HEK293T (cell line): ENCODE data around the gene CDO1.

Experiments used
- FOXM1 ChIP-seq: fragments of 450-650 bp; IDR thresholded peaks from 2 replicates; pipeline ENCODE4 v1.6.1; 2017; ENCODE audit warnings: mild to moderate bottlenecking, borderline replicate concordance
- SP1 ChIP-seq: fragments of 450-650 bp; IDR thresholded peaks from 2 replicates; pipeline ENCODE4 v1.6.1; 2017

DNA sequence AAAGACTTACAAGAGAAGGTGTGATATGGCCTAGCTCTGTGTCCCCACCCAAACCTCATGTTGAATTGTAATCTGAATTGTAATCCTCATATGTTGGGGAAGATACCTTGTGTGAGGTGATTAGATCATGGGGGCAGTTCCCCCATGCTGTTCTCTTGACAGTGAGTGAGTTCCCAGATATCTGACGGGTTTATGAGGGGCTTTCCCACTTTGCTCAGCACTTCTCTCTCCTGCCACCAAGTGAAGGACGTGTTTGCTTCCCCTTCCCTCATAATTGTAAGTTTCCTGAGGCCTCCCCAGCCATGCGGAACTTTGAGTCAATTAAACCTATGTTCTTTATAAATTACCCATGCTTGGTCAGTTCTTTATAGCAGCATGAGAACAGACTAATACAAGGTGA is 49.0 kb downstream of the CDO1 start:
- TF ChIP-seq SP1: no peak
- no peak for TF ChIP-seq FOXM1
